RPMI7951 (cell line): ENCODE results near the gene PHTF1. TPM values are rescaled to one million over a fixed set of nuclear protein-coding genes. Genes with fewer than 3 reads are reported as not detected.

Source experiments
- DNase-seq: peaks from one replicate; pipeline ENCODE4 v3.0.0-alpha.2; 2012; ENCODE audit warnings: low read depth
- total RNA-seq: library from RNA; depleted of rRNA; stranded (reverse); fragments of >200 nt; shearing (Covaris generic); gene quantifications from 2 replicates; pipeline ENCODE4 v1.2.3, GENCODE V29; 2014; rRNA removed

The PHTF1 gene
- 35.3 and 38.1 TPM in 2 replicates for total RNA-seq

GRCh38 chr1:113759333-113760101, at the start of gene PHTF1:
Gene PHTF1, minus strand, starts transcription at chr1:113759486. Its CDS starts 783 bp downstream, at chr1:113758703.
- peak; percentile 83 for DNase-seq

DNA sequence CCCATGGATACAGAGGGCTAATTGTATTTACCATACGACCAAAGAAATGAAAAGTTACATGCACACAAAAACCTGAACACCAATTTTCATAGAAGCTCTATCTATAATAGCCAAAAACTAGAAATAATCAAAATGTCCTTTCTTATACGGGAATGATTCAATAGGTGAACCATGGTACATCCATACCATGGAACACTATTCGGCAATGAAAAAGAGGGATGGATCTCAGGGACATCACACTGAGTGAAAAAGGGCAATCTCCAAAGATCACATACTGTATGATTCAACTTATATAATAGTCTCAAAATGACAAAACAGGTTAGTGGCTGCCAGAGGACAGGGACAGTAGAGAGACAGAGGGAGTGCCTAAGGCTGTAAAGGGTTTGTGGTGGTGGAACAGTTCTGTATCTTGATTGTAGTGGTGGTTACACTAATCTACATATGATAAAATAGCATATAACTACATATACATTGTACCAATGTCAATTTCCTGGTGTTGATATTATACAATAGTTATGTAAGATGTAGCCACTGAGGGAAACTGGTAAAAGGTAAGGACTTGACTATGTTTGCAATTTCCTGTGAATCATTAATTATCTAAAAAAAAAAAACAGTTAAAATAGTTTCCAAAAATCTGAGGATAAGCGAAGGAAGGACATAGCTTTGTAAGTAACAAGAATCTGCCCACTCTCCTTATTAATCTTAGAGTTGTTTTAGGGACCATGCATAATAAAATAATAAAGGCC, 49.3 kb upstream of the PHTF1 start:
- DNase-seq, result no peak

GRCh38 chr1:113805639-113806038, 46.4 kb upstream of the PHTF1 start:
- DNase-seq, result no peak

DNA sequence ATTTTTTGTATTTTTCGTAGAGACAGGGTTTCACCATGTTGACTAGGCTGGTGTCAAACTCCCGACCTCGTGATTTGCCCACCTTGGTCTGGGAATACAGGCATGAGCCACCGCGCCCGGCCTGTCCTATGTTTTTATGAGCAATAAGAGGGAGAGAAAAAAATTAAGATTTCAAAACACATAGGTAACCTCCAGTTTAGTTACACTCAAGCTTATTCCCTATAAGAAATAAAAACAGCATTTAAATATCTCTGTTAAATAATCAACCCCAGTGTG, 45.9 kb upstream of the PHTF1 start:
- DNase-seq, result no peak

- peak; percentile 77 for DNase-seq
Measured at GRCh38 chr1:113804421-113805255, 45.4 kb upstream of the PHTF1 start.

DNA sequence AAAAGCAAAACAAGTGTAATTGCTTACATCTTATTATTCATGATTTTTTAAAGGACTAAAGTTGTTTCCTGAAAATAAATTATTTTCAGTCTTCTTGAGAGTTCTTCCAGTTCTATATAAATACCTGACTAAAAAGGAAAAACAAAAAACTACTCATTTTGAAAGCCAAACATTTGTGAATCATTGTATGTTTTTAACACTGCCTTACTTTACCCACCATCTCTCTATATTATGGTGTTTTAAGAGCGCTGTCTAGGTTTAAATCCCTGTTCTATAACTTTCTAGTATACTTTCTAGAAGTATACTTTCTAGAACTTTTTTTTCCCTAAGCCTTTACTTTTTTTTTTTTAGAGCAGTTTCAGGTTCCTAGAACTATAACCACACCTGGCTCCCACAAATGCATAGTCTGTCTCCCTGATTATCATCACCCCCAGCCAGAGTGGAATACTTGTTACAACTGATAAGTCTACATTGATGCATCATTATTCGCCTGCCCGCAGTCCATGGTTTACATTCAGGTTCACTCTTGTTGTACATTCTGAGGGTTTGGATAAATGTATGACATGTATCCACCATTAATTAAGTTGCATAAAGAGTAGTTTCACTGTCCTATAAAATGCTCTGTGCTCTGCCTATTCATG, 43.2 kb upstream of the PHTF1 start:
- DNase-seq, result no peak

GRCh38 chr1:113800487-113800886, 41.2 kb upstream of the PHTF1 start:
- DNase-seq, result no peak

GRCh38 chr1:113797472-113797871, 38.2 kb upstream of the PHTF1 start:
- DNase-seq, result no peak

- no peak for DNase-seq
Measured at GRCh38 chr1:113793878-113794834, 34.9 kb upstream of the PHTF1 start.

GRCh38 chr1:113792986-113793385, 33.7 kb upstream of the PHTF1 start:
- DNase-seq, result peak; percentile 45

DNA sequence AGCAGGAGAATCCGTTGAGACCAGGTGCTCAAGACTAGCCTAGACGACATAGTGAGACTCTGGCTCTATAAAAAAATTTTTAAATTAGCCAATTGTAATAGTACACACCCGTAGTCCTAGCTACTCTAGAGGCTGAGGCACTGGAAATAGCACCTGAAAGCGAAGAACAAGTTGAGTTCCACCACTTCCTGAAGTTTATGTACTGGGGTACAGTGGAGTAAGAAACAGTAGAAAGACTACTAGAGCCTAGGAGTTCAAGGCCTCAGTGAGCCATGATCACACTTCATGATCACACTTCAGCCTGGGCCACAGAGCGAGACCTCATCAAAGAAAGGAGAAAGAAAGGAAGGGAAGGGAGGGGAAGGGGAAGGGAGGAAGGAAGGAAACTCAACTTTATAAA, 33.2 kb upstream of the PHTF1 start:
- DNase-seq, result no peak

- DNase-seq, result no peak
Measured at GRCh38 chr1:113788802-113789201, 29.5 kb upstream of the PHTF1 start.

DNA sequence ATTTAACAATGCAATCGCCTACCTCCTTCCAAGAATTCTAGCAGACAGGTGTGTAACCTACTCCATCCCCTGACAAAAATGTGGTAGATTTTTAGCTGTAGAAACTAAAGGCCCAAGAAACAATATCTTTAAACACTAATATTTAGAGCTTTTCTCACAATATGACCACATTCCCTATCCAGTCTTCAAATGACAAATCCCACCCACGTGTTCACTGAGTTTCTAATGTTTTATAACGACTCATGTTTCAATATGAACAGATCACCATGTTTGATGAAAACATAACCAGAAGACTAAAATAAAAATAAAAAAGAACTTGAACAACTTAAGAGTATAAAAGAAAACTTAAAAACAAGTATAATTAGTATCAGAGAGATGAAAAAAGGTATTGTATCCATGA, 28.4 kb upstream of the PHTF1 start:
- DNase-seq, result no peak

DNA sequence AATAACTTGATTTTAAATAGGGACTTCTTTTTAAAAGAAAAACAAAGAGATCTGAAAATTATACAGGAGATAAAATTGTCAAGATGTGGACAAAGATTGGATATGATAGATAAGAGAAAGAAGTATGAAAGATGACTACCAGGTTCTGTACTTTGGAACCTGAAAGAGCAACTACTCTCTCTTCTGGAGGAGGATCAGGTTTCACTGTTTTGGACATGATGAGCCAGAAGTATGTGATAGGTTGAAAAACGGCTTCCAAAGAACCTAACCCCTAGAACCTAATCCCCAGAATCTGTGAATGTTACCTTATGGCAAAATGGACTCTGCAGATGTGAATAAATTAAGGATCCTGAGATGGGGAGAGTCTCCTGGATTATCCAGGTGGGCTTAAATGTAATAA, 26.8 kb upstream of the PHTF1 start:
- no peak for DNase-seq

DNA sequence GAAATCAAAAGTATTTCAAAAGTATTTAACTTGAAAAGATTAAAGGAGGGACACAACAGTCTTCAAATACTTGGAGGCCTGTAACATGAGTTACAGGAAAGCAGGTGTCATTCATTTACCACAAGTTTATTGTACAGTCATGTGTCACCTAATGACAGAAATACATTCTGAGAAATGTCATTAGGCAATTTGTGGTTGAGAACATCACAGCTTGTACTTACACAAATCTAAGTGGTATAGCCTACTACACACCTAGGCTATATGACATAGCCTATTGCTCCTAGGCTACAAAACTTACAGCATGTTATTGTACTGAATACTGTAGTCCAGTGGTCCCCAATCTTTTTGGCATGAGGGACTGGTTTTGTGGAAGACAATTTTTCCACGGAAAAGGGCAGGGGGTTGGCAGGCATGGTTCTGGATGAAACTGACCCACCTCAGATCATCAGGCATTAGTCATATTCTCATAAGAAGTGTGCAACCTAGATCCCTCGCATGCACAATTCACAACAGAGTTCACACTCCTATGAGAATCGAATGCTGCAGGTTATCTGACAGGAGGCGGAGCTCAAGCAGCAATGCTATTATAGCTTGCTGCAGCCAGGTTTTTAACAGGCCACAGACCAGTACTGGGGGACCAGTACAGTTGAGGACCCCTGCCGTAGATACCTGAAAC, 25.0 kb upstream of the PHTF1 start:
- DNase-seq, result no peak

DNA sequence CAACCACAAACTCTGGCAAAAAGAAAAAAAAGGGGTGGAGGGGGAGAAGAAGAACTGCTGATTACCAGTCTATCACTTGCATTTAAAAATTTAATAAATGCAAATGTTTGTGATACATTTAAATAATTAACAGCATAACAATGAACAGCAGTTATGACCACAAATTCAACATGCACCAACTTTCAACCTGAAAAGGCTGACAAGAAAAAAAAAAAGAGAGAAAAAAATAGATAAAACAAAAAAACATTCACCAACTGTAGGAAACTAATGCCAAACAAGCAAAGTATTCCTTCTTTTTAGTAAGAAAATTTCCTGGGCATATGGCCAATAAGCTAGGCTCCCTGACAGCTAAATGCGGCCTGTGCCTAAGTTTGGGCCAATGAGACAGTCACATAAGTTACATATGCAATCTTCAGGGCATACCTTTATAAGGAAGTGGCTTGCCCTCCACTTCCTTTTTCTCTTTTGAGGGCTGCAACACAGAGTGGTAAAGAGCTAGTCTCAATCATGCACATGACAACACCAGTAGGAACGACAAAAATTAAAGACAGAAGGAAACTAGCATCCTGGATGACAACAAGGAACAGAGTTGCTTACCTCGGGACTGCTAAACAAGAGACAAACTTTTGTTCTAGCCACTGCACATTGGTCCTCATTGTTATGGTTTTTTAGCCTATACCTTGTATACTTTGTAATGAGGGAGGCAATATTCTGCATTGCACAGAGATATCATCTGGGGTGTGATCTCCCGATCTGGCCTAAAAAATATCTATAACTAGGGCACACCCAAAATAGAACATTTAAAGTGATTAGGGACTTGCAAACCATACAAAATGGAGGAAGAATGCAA, 24.2 kb upstream of the PHTF1 start:
- DNase-seq, result peak; percentile 67

DNA sequence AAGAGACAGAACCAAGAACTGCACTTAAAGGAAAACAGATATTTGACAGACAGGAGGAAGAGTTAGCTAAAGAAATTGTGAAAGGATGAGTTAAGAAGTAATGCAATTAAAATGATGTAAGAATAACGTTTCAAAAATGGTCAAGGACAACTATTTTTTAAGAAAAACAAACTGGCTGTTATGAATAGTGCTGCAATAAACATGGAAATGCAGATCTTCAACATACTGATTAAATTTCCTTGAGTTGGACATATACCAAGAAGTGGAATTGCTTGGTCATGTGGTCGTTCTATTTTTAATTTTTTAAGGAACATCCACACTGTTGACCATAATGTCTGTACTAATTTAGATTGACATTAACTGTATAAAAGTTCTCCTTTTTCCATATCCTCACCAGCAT, 23.1 kb upstream of the PHTF1 start:
- DNase-seq, result no peak

- DNase-seq, result peak; percentile 7
Measured at GRCh38 chr1:113780374-113781146, 21.3 kb upstream of the PHTF1 start.

DNA sequence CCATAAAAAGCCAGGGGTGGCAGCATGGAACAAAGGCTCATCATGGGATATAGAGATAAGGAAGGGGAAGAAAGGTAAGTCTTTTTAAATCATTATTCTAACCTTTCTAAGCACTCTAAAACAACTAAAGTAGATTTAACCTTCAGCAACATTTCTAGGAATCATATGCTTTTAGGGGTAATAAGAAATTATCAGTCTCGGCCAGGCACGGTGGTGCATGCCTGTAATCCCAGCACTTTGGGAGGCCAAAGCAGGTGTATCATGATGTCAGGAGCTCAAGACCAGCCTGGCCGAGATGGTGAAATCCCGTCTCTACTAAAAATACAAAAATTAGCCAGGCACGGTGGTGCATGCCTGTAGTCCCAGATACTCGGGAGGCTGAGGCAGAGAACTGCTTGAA, 20.3 kb upstream of the PHTF1 start:
- no peak for DNase-seq
